T-cell (primary cell): ENCODE results near the gene TFDP2. TPM values are rescaled to one million over a fixed set of nuclear protein-coding genes. Genes with fewer than 3 reads are reported as not detected.
"Not testable (repeated sequence)": the region's sequence is repeated elsewhere in the genome, so short reads cannot be mapped to it uniquely, and the experiment has no call there.

Experiments used
- ATAC-seq, 4 experiments: fragments of 200-7000 bp in 3 of 4; fragments of 150-1000 bp in 1 of 4; cut with Tn5 transposase; replicated peaks in 1 of 4; 1 replicate in 3 of 4; 2 replicates in 1 of 4; pipeline ENCODE4 v1.10.0; 2021; ENCODE audit warnings: moderate library complexity in 3 of 4, mild to moderate bottlenecking in 2 of 4, moderate number of reproducible peaks in 1 of 4
- CTCF ChIA-PET, 2 donors: fragments of 300-600 bp; sonication (Branson Sonifier 250); formaldehyde crosslinking; loops; one replicate each; lab custom pipeline; 2022; ENCODE audit warnings: antibody characterized with exemption in 2 of 2; lab: Charles Lee
- POLR2A ChIA-PET, 2 donors: fragments of 300-600 bp; sonication (Branson Sonifier 250); formaldehyde crosslinking; loops; one replicate each; lab custom pipeline; 2022; ENCODE audit warnings: antibody characterized with exemption in 2 of 2; lab: Charles Lee
- DNase-seq, 35 experiments: peaks; one replicate each; pipeline versions ENCODE4 v3.0.0 to v3.0.0-alpha.2; 2013 to 2023
- H3K27ac ChIP-seq: one replicate; pipeline ENCODE4 v1.5.1; 2013; ENCODE audit warnings: low read length
- H3K27me3 ChIP-seq, 2 experiments: replicated peaks in 1 of 2; 1 replicate in 1 of 2; 2 replicates in 1 of 2; pipeline versions ENCODE4 v1.6.1 to v1.7.0; 2013; ENCODE audit warnings: low read length in 1 of 2, mixed read lengths in 1 of 2; ENCODE audit not compliant: control insufficient read depth in 2 of 2, insufficient read depth in 2 of 2; ENCODE audit errors: extremely low read depth in 1 of 2
- H3K36me3 ChIP-seq, 2 donors: 1 replicate in 1 of 2; 2 replicates in 1 of 2; pipeline versions ENCODE4 v1.6.1 to v1.7.0; 2013; ENCODE audit warnings: low read length in 1 of 2; ENCODE audit not compliant: control insufficient read depth in 2 of 2, insufficient read depth in 1 of 2; ENCODE audit errors: extremely low read depth in 1 of 2
- H3K4me1 ChIP-seq, 2 experiments: 1 replicate in 1 of 2; 2 replicates in 1 of 2; pipeline versions ENCODE4 v1.6.1 to v1.7.0; 2013; ENCODE audit warnings: low read length in 2 of 2, mixed read lengths in 1 of 2; ENCODE audit not compliant: insufficient read depth in 2 of 2, control insufficient read depth in 1 of 2; ENCODE audit errors: extremely low read depth in 1 of 2
- H3K4me3 ChIP-seq, 2 donors: 1 replicate in 1 of 2; 2 replicates in 1 of 2; pipeline versions ENCODE4 v1.5.1 to v1.7.0; 2013; ENCODE audit warnings: mild to moderate bottlenecking in 2 of 2, low read length in 1 of 2, moderate library complexity in 1 of 2; ENCODE audit not compliant: control insufficient read depth in 1 of 2; ENCODE audit errors: extremely low read depth in 1 of 2
- H3K9me3 ChIP-seq: 2 replicates; pipeline ENCODE4 v1.7.0; 2013
- H3K27ac Mint-ChIP-seq, 2 donors: one replicate each; pipeline ENCODE4 v1.8.0; 2020 to 2021; ENCODE audit warnings: mild to moderate bottlenecking in 2 of 2, mixed read lengths in 2 of 2
- H3K27me3 Mint-ChIP-seq, 2 donors: one replicate each; pipeline ENCODE4 v1.8.0; 2021 to 2022; ENCODE audit warnings: mixed read lengths in 2 of 2
- H3K36me3 Mint-ChIP-seq: one replicate; pipeline ENCODE4 v1.8.0; 2021; ENCODE audit warnings: mixed read lengths
- H3K4me1 Mint-ChIP-seq, 3 donors: one replicate each; pipeline ENCODE4 v1.8.0; 2020 to 2022; ENCODE audit warnings: mixed read lengths in 3 of 3, mild to moderate bottlenecking in 1 of 3
- H3K4me3 Mint-ChIP-seq, 3 donors: one replicate each; pipeline ENCODE4 v1.8.0; 2020 to 2022; ENCODE audit warnings: mild to moderate bottlenecking in 3 of 3, mixed read lengths in 3 of 3, moderate library complexity in 3 of 3
- H3K9me3 Mint-ChIP-seq, 3 donors: one replicate each; pipeline ENCODE4 v1.8.0; 2020 to 2022; ENCODE audit warnings: mixed read lengths in 3 of 3
- WGBS: methylation state at CpG from one replicate; pipeline ENCODE4 v1.1.5; 2013; ENCODE audit warnings: missing lambda C conversion rate; ENCODE audit not compliant: insufficient coverage; 5-methylcytosine and 5-hydroxymethylcytosine counted together
- total RNA-seq, 35 experiments: library from RNA in 6 of 35; stranded (reverse) in 6 of 35; fragments of 120-200 nt in 1 of 35; gene quantifications; one replicate each; pipeline versions ENCODE4 v1.2.1 to v1.2.4 and lab custom pipeline; 2013 to 2026

Gene TFDP2
- total RNA-seq, 5 donors from 2014 or later (not counting 1 experiment from before 2014, with no cell fraction given): 30.1 to 45.0 (median 35.5) TPM

GRCh38 chr3:141915766-141916165, 233.6 kb downstream of the TFDP2 start:
- ChIA-PET POLR2A (no interaction called here), CTCF (no interaction called here)
- Mint-ChIP-seq H3K4me1 (no peaks in the 10 kb centered on the region), H3K27ac (no peak overlapping the region), H3K36me3 (peaks cover 37% of the 10 kb centered on the region), H3K4me3 (no peak overlapping the region), H3K27me3 (no peaks in the 10 kb centered on the region), H3K9me3 (peaks cover 0 to 4% (median 0%) of the 10 kb centered on the region in 3 donors)
- no peaks in the 10 kb centered on the region for H3K4me1 ChIP-seq
- ATAC-seq (no peak), DNase-seq (no peak)
- no peaks in the 10 kb centered on the region for H3K27me3 ChIP-seq
- H3K36me3 ChIP-seq: peaks cover 2 to 13% of the 10 kb centered on the region in 2 donors
- no peaks in the 10 kb centered on the region for H3K9me3 ChIP-seq
- no peak overlapping the region for H3K4me3 ChIP-seq
- no CpG with 5 or more reads among the region's 2 CpGs for WGBS
- no peak overlapping the region for H3K27ac ChIP-seq

GRCh38 chr3:141915016-141915415, 234.3 kb downstream of the TFDP2 start:
- Histone ChIP-seq H3K27ac (no peak overlapping the region), H3K27me3 (no peaks in the 10 kb centered on the region), H3K4me1 (no peaks in the 10 kb centered on the region), H3K4me3 (no peak overlapping the region), H3K36me3 (peaks cover 2 to 13% of the 10 kb centered on the region in 2 donors), H3K9me3 (no peaks in the 10 kb centered on the region)
- no peak overlapping the region for H3K27ac Mint-ChIP-seq
- DNase-seq (no peak), ATAC-seq (no peak)
- no peaks in the 10 kb centered on the region for H3K27me3 Mint-ChIP-seq
- CTCF ChIA-PET: interaction anchor here (0.5 to 0.8 kb wide), 4 partner anchors 37 to 441 kb away, joined by 3 to 4 read pairs (median 4); no protein-coding TSS in a partner anchor
- peaks cover 0 to 4% (median 0%) of the 10 kb centered on the region in 3 donors for H3K9me3 Mint-ChIP-seq
- H3K4me3 Mint-ChIP-seq: no peak overlapping the region
- WGBS: 93% methylated on average over 2 of the region's 5 CpGs
- peaks cover 37% of the 10 kb centered on the region for H3K36me3 Mint-ChIP-seq
- POLR2A ChIA-PET: no interaction called here
- peaks cover 0 to 2% (median 0%) of the 10 kb centered on the region in 3 donors for H3K4me1 Mint-ChIP-seq

DNA sequence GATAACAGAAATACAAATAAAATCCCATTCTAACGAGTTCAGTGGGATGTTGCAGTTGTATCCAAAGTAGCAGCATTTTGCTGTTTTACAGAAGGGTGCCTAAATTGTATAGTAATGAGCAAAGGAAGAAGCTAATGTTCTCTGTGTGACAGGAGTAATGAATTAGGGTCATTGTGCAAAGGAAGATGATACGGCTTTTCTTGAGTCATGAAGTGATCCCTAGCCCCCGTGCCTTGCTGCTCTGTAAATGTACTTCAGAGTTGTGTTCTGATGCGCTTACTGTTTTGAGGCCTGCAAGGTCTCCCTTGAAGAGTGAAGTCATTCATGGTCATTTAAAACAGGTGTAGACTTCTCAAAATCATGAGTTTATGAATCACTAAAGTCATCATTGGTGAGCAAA, 235.0 kb downstream of the TFDP2 start:
- H3K27me3 Mint-ChIP-seq: no peaks in the 10 kb centered on the region
- ChIA-PET CTCF (interaction anchor here (0.5 to 2.3 kb wide), 11 partner anchors 39 to 340 kb away, joined by 3 to 24 read pairs (median 4); partner anchors contain the start of gene RNF7 (in 1 of the 2)), POLR2A (interaction anchor here in 1 of 2 donors (0.6 kb wide), 1 partner anchor 20 kb away, joined by 3 read pairs; no protein-coding TSS in a partner anchor)
- 87% methylated on average over 2 of the region's 4 CpGs for WGBS
- Histone ChIP-seq H3K4me3 (no peak overlapping the region), H3K27ac (no peak overlapping the region), H3K27me3 (no peaks in the 10 kb centered on the region), H3K9me3 (no peaks in the 10 kb centered on the region), H3K36me3 (peaks cover 0 to 15% of the 10 kb centered on the region in 2 donors), H3K4me1 (no peaks in the 10 kb centered on the region)
- H3K9me3 Mint-ChIP-seq: peaks cover 0 to 4% (median 0%) of the 10 kb centered on the region in 3 donors
- H3K27ac Mint-ChIP-seq: no peak overlapping the region
- ATAC-seq: no peak
- DNase-seq: no peak
- peaks cover 0 to 2% (median under 1%) of the 10 kb centered on the region in 3 donors for H3K4me1 Mint-ChIP-seq
- H3K36me3 Mint-ChIP-seq: peaks cover 41% of the 10 kb centered on the region
- H3K4me3 Mint-ChIP-seq: no peak overlapping the region

DNA sequence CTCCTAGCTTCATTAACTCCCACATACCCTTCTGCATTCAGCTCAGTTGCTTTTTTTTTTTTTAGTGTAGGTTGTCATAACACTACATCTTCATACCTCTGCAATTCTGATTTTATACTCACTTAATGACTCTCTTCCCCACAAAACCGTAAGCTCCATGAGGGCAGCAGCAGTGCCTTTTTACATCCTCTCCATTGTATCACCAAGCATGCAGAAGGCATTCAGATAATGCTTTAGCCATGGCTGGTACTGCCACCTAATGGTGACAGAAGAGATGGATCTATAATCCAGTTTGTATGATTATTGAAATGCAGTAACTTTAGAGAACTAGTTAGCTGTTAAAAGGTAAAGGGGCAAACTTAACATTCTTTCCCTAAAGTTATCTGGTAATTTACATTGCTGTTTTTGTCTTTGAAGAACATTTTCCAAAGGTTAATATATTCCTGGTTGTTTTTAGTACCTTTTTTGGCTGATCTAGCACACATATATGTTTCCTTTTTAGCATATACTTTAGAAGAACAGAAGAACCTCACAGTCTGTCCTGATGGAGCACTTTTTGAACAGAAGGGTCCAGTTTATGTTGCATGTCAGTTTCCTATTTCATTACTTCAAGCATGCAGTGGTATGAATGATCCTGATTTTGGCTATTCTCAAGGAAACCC, 236.1 kb downstream of the TFDP2 start:
- ChIA-PET POLR2A (interaction anchor here (0.6 kb wide), 4 partner anchors 80 to 984 kb away, joined by 3 to 8 read pairs (median 6); no protein-coding TSS in a partner anchor), CTCF (interaction anchor here (0.6 to 2.3 kb wide), 37 partner anchors 9 to 1100 kb away, joined by 3 to 24 read pairs (median 3); partner anchors contain the start of gene RNF7 (in 2 of the 2))
- Histone ChIP-seq H3K36me3 (peaks cover 0 to 22% of the 10 kb centered on the region in 2 donors), H3K4me3 (no peak overlapping the region), H3K4me1 (no peaks in the 10 kb centered on the region), H3K27me3 (no peaks in the 10 kb centered on the region), H3K27ac (no peak overlapping the region), H3K9me3 (no peaks in the 10 kb centered on the region)
- Mint-ChIP-seq H3K27me3 (no peaks in the 10 kb centered on the region), H3K27ac (no peak overlapping the region), H3K9me3 (peaks cover 0 to 4% (median 0%) of the 10 kb centered on the region in 3 donors), H3K4me1 (peaks cover 0 to 2% (median 2%) of the 10 kb centered on the region in 3 donors), H3K4me3 (no peak overlapping the region), H3K36me3 (peaks cover 51% of the 10 kb centered on the region)
- no CpG with 5 or more reads among the region's 1 CpG for WGBS
- DNase-seq (peak in 33 of 35 experiments; percentile 5 to 76 (median 42)), ATAC-seq (peak; percentile 73 to 83 (median 80))

- H3K27ac Mint-ChIP-seq: peak overlapping the region in 1 of 2 donors; percentile 17
- H3K4me3 Mint-ChIP-seq, H3K4me3 ChIP-seq, H3K27ac ChIP-seq, DNase-seq, CTCF ChIA-PET, H3K9me3 Mint-ChIP-seq, H3K27me3 Mint-ChIP-seq, H3K9me3 ChIP-seq, ATAC-seq, POLR2A ChIA-PET, H3K4me1 ChIP-seq, H3K4me1 Mint-ChIP-seq, H3K27me3 ChIP-seq: not testable (repeated sequence)
- WGBS: 100% methylated on average over 1 of the region's 4 CpGs
- peaks cover 0 to 31% of the 10 kb centered on the region in 2 donors for H3K36me3 ChIP-seq
- peaks cover 52% of the 10 kb centered on the region for H3K36me3 Mint-ChIP-seq
Observed at GRCh38 chr3:141909986-141910385, 239.4 kb downstream of the TFDP2 start.

DNA sequence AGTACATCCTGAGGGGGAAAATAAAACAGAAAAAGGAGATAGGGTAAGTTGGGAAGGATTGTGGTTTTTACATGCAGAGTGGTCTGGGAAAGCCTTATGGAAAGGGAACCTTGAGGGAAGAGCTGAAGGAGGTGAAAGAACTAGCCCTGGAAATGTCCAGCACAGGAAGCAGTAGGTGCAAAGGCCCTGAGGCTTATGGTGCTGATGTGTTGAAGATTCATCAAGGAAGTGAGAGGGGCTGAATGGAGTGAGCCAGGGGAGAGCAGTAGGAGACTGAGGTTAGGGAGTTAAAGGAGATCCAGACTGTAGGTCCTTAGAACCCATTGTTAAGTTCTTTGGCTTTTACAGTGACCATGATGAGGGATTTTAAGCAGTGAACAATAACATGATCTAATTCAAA, 239.9 kb downstream of the TFDP2 start:
- POLR2A ChIA-PET: no interaction called here
- Mint-ChIP-seq H3K27me3 (no peaks in the 10 kb centered on the region), H3K9me3 (peaks cover 0 to 4% (median 0%) of the 10 kb centered on the region in 3 donors), H3K4me1 (peaks cover 0 to 4% (median 3%) of the 10 kb centered on the region in 3 donors), H3K36me3 (peaks cover 50% of the 10 kb centered on the region), H3K27ac (peak overlapping the region in 1 of 2 donors; percentile 17), H3K4me3 (no peak overlapping the region)
- H3K9me3 ChIP-seq: no peaks in the 10 kb centered on the region
- H3K36me3 ChIP-seq: peaks cover 0 to 31% of the 10 kb centered on the region in 2 donors
- no peak overlapping the region for H3K4me3 ChIP-seq
- ATAC-seq: no peak
- CTCF ChIA-PET: interaction anchor here in 1 of 2 donors (1.3 kb wide), 1 partner anchor 16 kb away, joined by 4 read pairs; no protein-coding TSS in a partner anchor
- H3K27me3 ChIP-seq: no peaks in the 10 kb centered on the region
- DNase-seq: no peak
- no peaks in the 10 kb centered on the region for H3K4me1 ChIP-seq
- no peak overlapping the region for H3K27ac ChIP-seq
